RWPE2 (cell line): Measurements from ENCODE around the gene SIPA1L3.
A peak's percentile ranks its signal among the peaks of the same experiment; 100 is the strongest.
"Not testable (repeated sequence)": the region's sequence is repeated elsewhere in the genome, so short reads cannot be mapped to it uniquely, and the experiment has no call there.

ENCODE experiments used
- ATAC-seq: fragments of 200-7000 bp; cut with Tn5 transposase; 3 replicates; pipeline ENCODE4 v1.9.1; 2021; ENCODE audit warnings: low read depth
- DNase-seq: peaks from one replicate; pipeline ENCODE4 v3.0.0-alpha.2; 2020; ENCODE audit warnings: low spot score
- H3K27ac ChIP-seq: fragments of 450-650 bp; 2 replicates; pipeline ENCODE4 v1.5.1; 2017; ENCODE audit warnings: mild to moderate bottlenecking; ENCODE audit not compliant: poor library complexity, severe bottlenecking
- H3K27me3 ChIP-seq: fragments of 250-450 bp; sonication (Bioruptor Pico); 2 replicates; pipeline ENCODE4 v1.5.1; 2021; ENCODE audit warnings: mild to moderate bottlenecking, moderate library complexity; ENCODE audit not compliant: insufficient read depth, poor library complexity, severe bottlenecking
- H3K36me3 ChIP-seq: fragments of 250-450 bp; sonication (Bioruptor Pico); 2 replicates; pipeline ENCODE4 v1.5.1; 2020; ENCODE audit warnings: low read depth, mild to moderate bottlenecking, moderate library complexity
- H3K4me1 ChIP-seq: fragments of 250-450 bp; sonication (Bioruptor Pico); 2 replicates; pipeline ENCODE4 v1.5.1; 2021; ENCODE audit warnings: mild to moderate bottlenecking, moderate library complexity; ENCODE audit not compliant: insufficient read depth, poor library complexity, severe bottlenecking
- H3K4me3 ChIP-seq: fragments of 250-450 bp; sonication (Bioruptor Pico); 2 replicates; pipeline ENCODE4 v1.5.1; 2021; ENCODE audit warnings: mild to moderate bottlenecking, moderate library complexity; ENCODE audit not compliant: severe bottlenecking
- H3K9me3 ChIP-seq: fragments of 250-450 bp; sonication (Bioruptor Pico); 2 replicates; pipeline ENCODE4 v1.5.1; 2021; ENCODE audit warnings: mild to moderate bottlenecking, moderate library complexity; ENCODE audit not compliant: severe bottlenecking
- CTCF ChIP-seq: fragments of 450-650 bp; IDR thresholded peaks from one replicate; pipeline ENCODE4 v1.5.1; 2017; ENCODE audit warnings: mild to moderate bottlenecking, moderate library complexity; ENCODE audit not compliant: poor library complexity, severe bottlenecking

Gene SIPA1L3

GRCh38 chr19:37906869-37907734 is at the start of gene SIPA1L3:
Gene SIPA1L3, plus strand, starts transcription at chr19:37907208. Its CDS starts 174,358 bp downstream, at chr19:38081566.
- H3K36me3 ChIP-seq: peaks cover 8% of the 10 kb centered on the region
- no peaks in the 10 kb centered on the region for H3K9me3 ChIP-seq
- H3K4me3 ChIP-seq: peak within 1 kb of the TSS; percentile 98
- DNase-seq (peak; percentile 94), ATAC-seq (peak; percentile 94)
- no peak for TF ChIP-seq CTCF
- no peaks in the 10 kb centered on the region for H3K27me3 ChIP-seq
- H3K27ac ChIP-seq: peak within 1 kb of the TSS; percentile 72
- peaks cover 22% of the 10 kb centered on the region for H3K4me1 ChIP-seq

GRCh38 chr19:37864501-37864900 is 42.5 kb upstream of the SIPA1L3 start:
- Histone ChIP-seq H3K36me3 (no peaks in the 10 kb centered on the region), H3K4me3 (no peak overlapping the region), H3K9me3 (no peaks in the 10 kb centered on the region), H3K27ac (peak overlapping the region; percentile 1), H3K4me1 (peaks cover 4% of the 10 kb centered on the region), H3K27me3 (no peaks in the 10 kb centered on the region)
- TF ChIP-seq CTCF: no peak
- no peak for DNase-seq
- no peak for ATAC-seq

GRCh38 chr19:37865930-37866329 is 41.1 kb upstream of the SIPA1L3 start:
- not testable (repeated sequence) for H3K4me1 ChIP-seq, H3K4me3 ChIP-seq, DNase-seq, H3K9me3 ChIP-seq, H3K27me3 ChIP-seq, H3K36me3 ChIP-seq, ATAC-seq
- H3K27ac ChIP-seq: peak overlapping the region; percentile 46

GRCh38 chr19:37867831-37868230 is 39.2 kb upstream of the SIPA1L3 start:
- no peak for TF ChIP-seq CTCF
- no peak overlapping the region for H3K4me3 ChIP-seq
- peak; percentile 75 for ATAC-seq
- no peaks in the 10 kb centered on the region for H3K27me3 ChIP-seq
- DNase-seq: no peak
- H3K27ac ChIP-seq: peak overlapping the region; percentile 52
- no peaks in the 10 kb centered on the region for H3K9me3 ChIP-seq
- no peaks in the 10 kb centered on the region for H3K36me3 ChIP-seq
- H3K4me1 ChIP-seq: peaks cover 4% of the 10 kb centered on the region

GRCh38 chr19:37869766-37870340 is 37.2 kb upstream of the SIPA1L3 start:
- no peak for TF ChIP-seq CTCF
- no peak for ATAC-seq
- Histone ChIP-seq H3K36me3 (no peaks in the 10 kb centered on the region), H3K4me3 (no peak overlapping the region), H3K9me3 (no peaks in the 10 kb centered on the region), H3K27ac (no peak overlapping the region), H3K27me3 (no peaks in the 10 kb centered on the region), H3K4me1 (peaks cover 4% of the 10 kb centered on the region)
- no peak for DNase-seq
